Prostate gland (tissue), 2 donors: ENCODE data around the gene ANKMY1. TPM values are rescaled to one million over a fixed set of nuclear protein-coding genes. Genes with fewer than 3 reads are reported as not detected.

Source experiments
- DNase-seq: peaks from one replicate; pipeline ENCODE4 v3.0.0-alpha.2; 2019; ENCODE audit warnings: low spot score
- H3K27ac ChIP-seq, 2 donors: fragments of 200-600 bp; sonication (generic); 2 replicates each; pipeline ENCODE4 v1.5.1; 2017 to 2019
- H3K27me3 ChIP-seq: fragments of 200-600 bp; sonication (generic); replicated peaks from 2 replicates; pipeline ENCODE4 v1.5.1; 2019; ENCODE audit not compliant: insufficient read depth
- H3K36me3 ChIP-seq, 2 donors: fragments of 200-600 bp; sonication (generic); 1 replicate in 1 of 2; 2 replicates in 1 of 2; pipeline versions ENCODE4 v1.5.1 to v1.8.1; 2017 to 2019
- H3K4me1 ChIP-seq: fragments of 200-600 bp; sonication (generic); replicated peaks from 2 replicates; pipeline ENCODE4 v1.5.1; 2019
- H3K4me3 ChIP-seq, 2 donors: fragments of 200-600 bp; sonication (generic); 2 replicates each; pipeline ENCODE4 v1.5.1; 2017 to 2019
- H3K9me3 ChIP-seq: fragments of 200-600 bp; sonication (generic); 2 replicates; pipeline ENCODE4 v1.5.1; 2017
- POLR2A ChIP-seq: fragments of 450-650 bp; IDR thresholded peaks from one replicate; pipeline ENCODE4 v1.6.1; 2016; ENCODE audit warnings: antibody characterized with exemption, mild to moderate bottlenecking
- POLR2AphosphoS5 ChIP-seq: sonication (generic); formaldehyde crosslinking; IDR thresholded peaks from one replicate; pipeline ENCODE4 v1.6.1; 2017; ENCODE audit warnings: antibody characterized with exemption
- WGBS: methylation state at CpG from one replicate; pipeline ENCODE4 v1.1.5; 2018; 5-methylcytosine and 5-hydroxymethylcytosine counted together
- intact Hi-C: fragments of 100-400 bp; cut with DNase I; formaldehyde crosslinking; loops from one replicate; pipeline ENCODE4 v1.14.2; 2022
- total RNA-seq, 2 donors: library from RNA; depleted of rRNA; stranded (reverse); fragments of >200 nt; gene quantifications; one replicate each; pipeline ENCODE4 v1.1.0, GENCODE V29; 2016
- TF ChIP-seq, protein P1 (sequence below), 4 experiments: fragments of 200-600 bp in 2 of 4; fragments of 450-650 bp in 2 of 4; sonication (generic) in 2 of 4; IDR thresholded peaks; 1 replicate in 3 of 4; 2 replicates in 1 of 4; pipeline ENCODE4 v1.5.1; 2016 to 2019; ENCODE audit warnings: antibody characterized with exemption in 4 of 4, mild to moderate bottlenecking in 2 of 4, moderate library complexity in 2 of 4

Gene ANKMY1
- total RNA-seq, 2 donors from 2014 or later = 22.7 to 31.4 TPM

DNA sequence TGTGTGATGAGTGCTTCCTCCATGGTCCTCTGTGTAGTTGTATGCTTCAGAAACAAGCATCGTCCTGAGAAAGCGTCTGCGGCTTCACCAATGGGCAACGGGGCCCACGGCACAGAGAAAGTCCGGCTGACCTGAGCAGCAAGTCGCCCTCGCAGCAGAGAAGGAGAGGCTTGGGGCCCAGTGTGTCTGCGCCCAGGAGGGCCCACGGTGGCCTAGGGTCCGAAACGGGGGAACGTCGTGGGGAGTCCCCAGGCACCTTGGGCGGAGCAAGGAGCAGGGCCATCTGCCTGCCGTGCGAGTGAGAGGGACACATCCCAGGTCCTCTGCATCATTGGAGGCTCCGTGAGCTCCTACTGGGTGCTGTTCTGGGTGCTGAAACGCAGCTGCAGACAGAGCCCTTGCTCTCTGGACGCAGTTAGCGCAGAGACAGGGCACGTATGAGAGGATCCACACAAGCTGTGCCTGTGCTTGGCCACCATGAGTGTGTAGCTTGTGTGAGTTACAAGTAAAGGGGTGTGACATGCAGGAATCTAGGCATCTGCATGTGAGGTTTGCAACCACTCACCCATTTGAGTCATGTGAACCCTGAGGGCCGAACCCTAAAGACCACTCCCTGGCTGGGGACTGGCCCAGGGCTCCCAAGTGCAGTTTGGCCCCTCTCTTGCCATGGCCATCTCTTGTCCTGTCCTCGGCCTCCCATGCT lies 111.7 kb downstream of the ANKMY1 start:
- H3K27me3 ChIP-seq = no peaks in the 10 kb centered on the region
- H3K9me3 ChIP-seq = no peaks in the 10 kb centered on the region
- H3K36me3 ChIP-seq = no peaks in the 10 kb centered on the region
- 85% methylated on average over 24 of the region's 24 CpGs for WGBS
- H3K4me1 ChIP-seq = peaks cover 9% of the 10 kb centered on the region
- no peak overlapping the region for H3K27ac ChIP-seq
- intact Hi-C loops = no loop called here
- TF ChIP-seq POLR2A (no peak), POLR2AphosphoS5 (no peak)
- TF ChIP-seq, protein P1, sequence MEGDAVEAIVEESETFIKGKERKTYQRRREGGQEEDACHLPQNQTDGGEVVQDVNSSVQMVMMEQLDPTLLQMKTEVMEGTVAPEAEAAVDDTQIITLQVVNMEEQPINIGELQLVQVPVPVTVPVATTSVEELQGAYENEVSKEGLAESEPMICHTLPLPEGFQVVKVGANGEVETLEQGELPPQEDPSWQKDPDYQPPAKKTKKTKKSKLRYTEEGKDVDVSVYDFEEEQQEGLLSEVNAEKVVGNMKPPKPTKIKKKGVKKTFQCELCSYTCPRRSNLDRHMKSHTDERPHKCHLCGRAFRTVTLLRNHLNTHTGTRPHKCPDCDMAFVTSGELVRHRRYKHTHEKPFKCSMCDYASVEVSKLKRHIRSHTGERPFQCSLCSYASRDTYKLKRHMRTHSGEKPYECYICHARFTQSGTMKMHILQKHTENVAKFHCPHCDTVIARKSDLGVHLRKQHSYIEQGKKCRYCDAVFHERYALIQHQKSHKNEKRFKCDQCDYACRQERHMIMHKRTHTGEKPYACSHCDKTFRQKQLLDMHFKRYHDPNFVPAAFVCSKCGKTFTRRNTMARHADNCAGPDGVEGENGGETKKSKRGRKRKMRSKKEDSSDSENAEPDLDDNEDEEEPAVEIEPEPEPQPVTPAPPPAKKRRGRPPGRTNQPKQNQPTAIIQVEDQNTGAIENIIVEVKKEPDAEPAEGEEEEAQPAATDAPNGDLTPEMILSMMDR (IDR thresholded peaks at IDR 0.05) = no peak
- no peak overlapping the region for H3K4me3 ChIP-seq
- DNase-seq = no peak

DNA sequence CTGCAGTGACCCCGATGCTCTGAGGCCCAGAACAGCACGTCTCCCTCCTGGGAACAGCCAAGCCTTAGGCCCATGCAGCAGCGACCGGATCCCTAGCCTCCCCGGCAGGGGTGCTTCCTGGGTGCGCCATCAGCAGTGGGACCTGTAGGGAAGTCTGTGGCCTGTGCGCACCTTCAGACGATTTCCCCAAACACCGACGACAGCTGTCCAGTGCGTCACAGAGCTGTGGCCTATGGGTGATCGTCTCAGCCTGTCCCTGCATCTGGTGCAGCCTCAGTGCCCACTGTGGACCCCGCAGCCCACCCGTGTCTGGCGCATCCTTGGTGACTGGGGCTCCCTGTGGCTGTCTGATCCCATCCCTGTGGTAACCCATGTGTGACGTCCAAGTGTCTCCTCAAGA lies 113.3 kb downstream of the ANKMY1 start:
- intact Hi-C loops = no loop called here
- peaks cover 7% of the 10 kb centered on the region for H3K4me1 ChIP-seq
- DNase-seq = no peak

DNA sequence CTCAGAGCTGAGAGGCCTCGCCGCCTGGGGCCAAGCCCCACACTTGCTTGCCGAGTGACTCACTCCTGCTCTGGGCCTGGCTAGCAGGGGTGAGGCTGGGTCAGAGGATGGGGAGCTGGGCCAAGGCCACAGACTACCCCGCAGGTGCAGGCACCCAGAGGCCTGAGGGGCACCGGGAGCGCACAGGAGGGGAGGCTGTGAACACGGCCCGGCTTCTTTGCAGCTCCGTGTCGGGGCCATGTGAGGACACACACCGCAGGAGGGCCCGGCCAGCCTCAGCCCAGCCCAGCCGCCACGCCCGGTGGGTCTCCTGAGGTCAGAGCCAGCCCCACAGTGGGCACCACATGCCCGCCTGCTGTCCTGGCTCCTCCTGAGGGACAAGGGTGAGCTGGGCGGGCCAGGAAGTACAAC lies 113.9 kb downstream of the ANKMY1 start:
- TF ChIP-seq, protein P1 (IDR thresholded peaks at IDR 0.05) = no peak
- no peak for TF ChIP-seq POLR2AphosphoS5
- TF ChIP-seq POLR2A = no peak
- H3K9me3 ChIP-seq = no peaks in the 10 kb centered on the region
- no peaks in the 10 kb centered on the region for H3K36me3 ChIP-seq
- no peak overlapping the region for H3K4me3 ChIP-seq
- no peak overlapping the region for H3K27ac ChIP-seq
- 80% methylated on average over 17 of the region's 17 CpGs for WGBS
- intact Hi-C loops = no loop called here
- H3K4me1 ChIP-seq = peaks cover 7% of the 10 kb centered on the region
- DNase-seq = no peak
- no peaks in the 10 kb centered on the region for H3K27me3 ChIP-seq

More for the DNA sequence above, 113.3 kb downstream of the ANKMY1 start:
- Histone ChIP-seq H3K4me3 (no peak overlapping the region), H3K9me3 (no peaks in the 10 kb centered on the region), H3K27me3 (no peaks in the 10 kb centered on the region), H3K27ac (no peak overlapping the region), H3K36me3 (no peaks in the 10 kb centered on the region)
- 93% methylated on average over 6 of the region's 16 CpGs for WGBS
- TF ChIP-seq, protein P1 (IDR thresholded peaks at IDR 0.05) = no peak
- TF ChIP-seq POLR2A (no peak), POLR2AphosphoS5 (no peak)

DNA sequence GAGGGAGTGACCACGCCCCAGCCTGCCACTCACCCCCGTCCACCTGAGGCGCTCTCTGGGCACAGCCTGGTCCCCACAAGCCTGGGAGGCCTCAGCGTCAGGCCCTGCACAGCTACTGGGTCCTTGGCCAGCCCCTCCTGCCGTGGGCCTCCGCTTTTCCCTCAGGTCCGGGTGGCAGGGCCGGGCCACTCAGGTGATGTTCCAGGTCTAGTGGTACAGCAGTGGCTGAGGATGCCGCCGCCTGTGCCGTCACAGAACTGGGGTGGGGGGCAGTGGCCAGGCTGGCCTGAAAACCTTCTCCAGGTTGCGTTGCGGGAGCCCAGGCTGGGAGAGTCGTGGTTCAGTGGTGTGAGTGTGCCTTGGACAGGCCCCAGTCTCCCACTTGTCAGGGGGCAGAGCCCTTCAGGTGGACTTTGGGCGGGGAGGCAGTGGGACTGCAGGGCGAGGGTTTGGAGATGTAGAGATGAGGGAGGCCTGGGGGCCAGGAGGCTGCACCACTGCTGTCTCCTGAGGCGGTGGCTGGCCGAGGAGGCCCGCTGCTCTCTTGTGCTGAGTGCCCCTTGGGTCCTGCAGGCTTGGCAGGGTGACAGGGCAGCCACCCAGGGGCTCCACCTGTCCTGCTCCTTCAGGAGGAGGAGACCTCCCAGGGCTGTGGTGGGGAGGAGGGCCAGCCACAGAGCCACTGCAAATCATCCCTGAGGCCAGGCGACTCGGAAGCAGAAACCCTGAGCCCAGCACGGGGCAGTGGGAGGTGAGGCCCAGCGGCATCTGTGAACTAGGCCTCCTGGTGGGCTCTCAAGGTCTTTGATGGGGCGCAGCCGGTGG lies 114.7 kb downstream of the ANKMY1 start:
- intact Hi-C loops = no loop called here
- TF ChIP-seq, protein P1 (IDR thresholded peaks at IDR 0.05) = no peak
- no peak for TF ChIP-seq POLR2A
- TF ChIP-seq POLR2AphosphoS5 = no peak
- H3K27me3 ChIP-seq = no peaks in the 10 kb centered on the region
- no peak overlapping the region for H3K4me3 ChIP-seq
- no peaks in the 10 kb centered on the region for H3K9me3 ChIP-seq
- no peaks in the 10 kb centered on the region for H3K36me3 ChIP-seq
- no peak overlapping the region for H3K27ac ChIP-seq
- peaks cover 10% of the 10 kb centered on the region for H3K4me1 ChIP-seq
- no peak for DNase-seq
- 81% methylated on average over 23 of the region's 25 CpGs for WGBS
